Measurements from ENCODE around the gene TAS1R1.

DNA sequence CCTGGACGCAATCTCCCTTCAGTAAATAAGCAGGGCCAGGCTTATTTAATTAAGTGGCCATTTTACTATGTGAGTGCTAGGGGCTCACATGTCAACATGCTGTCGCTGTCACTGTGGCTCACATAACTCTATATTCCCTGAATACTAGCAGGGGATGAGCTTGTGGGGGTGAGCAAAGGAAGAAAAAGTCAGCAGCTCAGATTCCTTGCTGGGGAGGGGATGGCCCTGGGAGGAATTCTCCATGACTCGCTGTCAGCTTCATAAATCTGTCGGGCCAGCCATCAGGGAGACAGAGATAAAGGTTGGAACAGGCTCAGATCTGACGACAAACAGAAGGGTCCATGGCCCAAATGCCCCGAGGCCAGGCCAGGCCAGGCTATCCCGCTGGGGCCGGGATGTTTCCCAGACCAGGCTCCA lies 37.7 kb upstream of the TAS1R1 start:
- no peak for TF ChIP-seq CTCF (IDR thresholded peaks at IDR 0.05; ENCODE audit: poor library complexity)
- no peak for TF ChIP-seq EZH2 (IDR thresholded peaks at IDR 0.05; ENCODE audit: borderline replicate concordance)
